ENCODE data around the gene SERPINB4. TPM values are rescaled to one million over a fixed set of nuclear protein-coding genes. Genes with fewer than 3 reads are reported as not detected.

Gene SERPINB4
- total RNA-seq, 1 experiment from 2014 or later, result 0.40 TPM

- TF ChIP-seq EZH2phosphoT487 (IDR thresholded peaks at IDR 0.05; ENCODE audit: borderline replicate concordance, low read length), result no peak
- TF ChIP-seq CTCF (conservative IDR thresholded peaks at IDR 0.05; ENCODE audit: low read depth, low read length), result no peak
- TF ChIP-seq EZH2 (IDR thresholded peaks at IDR 0.05; ENCODE audit: low read length, unreplicated experiment), result no peak
- Histone ChIP-seq H4K20me1 (ENCODE audit: low read length) (no peaks in the 10 kb centered on the region), H3K4me3 (ENCODE audit: low read length) (no peak overlapping the region), H2AFZ (ENCODE audit: low read length) (no peak overlapping the region), H3K79me2 (ENCODE audit: low read length) (no peaks in the 10 kb centered on the region), H3K27me3 (ENCODE audit: low read length) (no peaks in the 10 kb centered on the region), H3K27ac (ENCODE audit: low read length) (peak overlapping the region; percentile 73), H3K4me2 (ENCODE audit: low read length) (no peak overlapping the region), H3K9me2 (replicated peaks; ENCODE audit: low read length) (no peaks in the 10 kb centered on the region), H3F3A (ENCODE audit: low read length, unreplicated experiment) (peaks cover 15% of the 10 kb centered on the region), H3K4me1 (ENCODE audit: insufficient read depth, low read length) (peaks cover 49% of the 10 kb centered on the region), H3K9ac (ENCODE audit: low read length) (peak overlapping the region; percentile 57), H3K9me3 (ENCODE audit: low read length) (no peaks in the 10 kb centered on the region), H3K36me3 (ENCODE audit: low read depth, low read length) (no peaks in the 10 kb centered on the region)
- BruUV-seq (replicated peaks), result no TSS peak
- DNase-seq, result peak; percentile 50
- CTCF ChIA-PET, result interaction anchor here (0.5 to 1.2 kb wide), 4 partner anchors 64 to 159 kb away, joined by 3 to 12 read pairs (median 8); no protein-coding TSS in a partner anchor
- intact Hi-C loops (cut with micrococcal nuclease), result loop anchor here (1.0 kb wide), 1 partner anchor 70 kb away; no protein-coding TSS in a partner anchor
- POLR2A ChIA-PET (ENCODE audit: unreplicated experiment), result interaction anchor here (0.5 to 0.6 kb wide), 2 partner anchors 87 to 100 kb away, joined by 4 to 8 read pairs; no protein-coding TSS in a partner anchor
- no peak for ATAC-seq
Measured at GRCh38 chr18:63677500-63678225, 33.6 kb upstream of the SERPINB4 start.

- CTCF ChIA-PET, result no interaction called here
- BruUV-seq (replicated peaks), result no TSS peak
- no peaks in the 10 kb centered on the region for H3K9me3 ChIP-seq (ENCODE audit: low read length)
- H3K4me2 ChIP-seq (ENCODE audit: low read length), result peak overlapping the region; percentile 36; the same call in 1 of the 2 replicates
- H3K9ac ChIP-seq (ENCODE audit: low read length), result peak overlapping the region; percentile 57
- H3F3A ChIP-seq (ENCODE audit: low read length, unreplicated experiment), result peaks cover 8% of the 10 kb centered on the region
- no peaks in the 10 kb centered on the region for H3K27me3 ChIP-seq (ENCODE audit: low read length)
- H3K9me2 ChIP-seq (replicated peaks; ENCODE audit: low read length), result no peaks in the 10 kb centered on the region
- ATAC-seq (peak; percentile 70), DNase-seq (peak; percentile 71)
- peak overlapping the region; percentile 73 for H3K27ac ChIP-seq (ENCODE audit: low read length)
- peaks cover 39% of the 10 kb centered on the region for H3K4me1 ChIP-seq (ENCODE audit: insufficient read depth, low read length)
- TF ChIP-seq CTCF (conservative IDR thresholded peaks at IDR 0.05; ENCODE audit: low read depth, low read length) (peak; percentile 88), EZH2 (IDR thresholded peaks at IDR 0.05; ENCODE audit: low read length, unreplicated experiment) (no peak), EZH2phosphoT487 (IDR thresholded peaks at IDR 0.05; ENCODE audit: borderline replicate concordance, low read length) (no peak)
- no peaks in the 10 kb centered on the region for H4K20me1 ChIP-seq (ENCODE audit: low read length)
- POLR2A ChIA-PET (ENCODE audit: unreplicated experiment), result interaction anchor here (0.5 kb wide), 1 partner anchor 99 kb away, joined by 8 read pairs; no protein-coding TSS in a partner anchor
- H3K36me3 ChIP-seq (ENCODE audit: low read depth, low read length), result no peaks in the 10 kb centered on the region
- H3K79me2 ChIP-seq (ENCODE audit: low read length), result no peaks in the 10 kb centered on the region
- no peak overlapping the region for H3K4me3 ChIP-seq (ENCODE audit: low read length)
- intact Hi-C loops (cut with micrococcal nuclease), result loop anchor here (1.0 kb wide), 4 partner anchors 65 to 172 kb away; no protein-coding TSS in a partner anchor
- peak overlapping the region; percentile 41; the same call in 1 of the 2 replicates for H2AFZ ChIP-seq (ENCODE audit: low read length)
Measured at GRCh38 chr18:63676526-63677323, 32.7 kb upstream of the SERPINB4 start.

All from PC-3 (cell line).